Parietal lobe (tissue), 1 donor: ENCODE data around the gene OR4K2. TPM values are rescaled to one million over a fixed set of nuclear protein-coding genes. Genes with fewer than 3 reads are reported as not detected.

Experiments
- total RNA-seq: library from RNA; depleted of rRNA; stranded (reverse); fragments of >200 nt; gene quantifications from one replicate; pipeline ENCODE4 v1.2.3, GENCODE V29; 2014

Gene OR4K2, protein sequence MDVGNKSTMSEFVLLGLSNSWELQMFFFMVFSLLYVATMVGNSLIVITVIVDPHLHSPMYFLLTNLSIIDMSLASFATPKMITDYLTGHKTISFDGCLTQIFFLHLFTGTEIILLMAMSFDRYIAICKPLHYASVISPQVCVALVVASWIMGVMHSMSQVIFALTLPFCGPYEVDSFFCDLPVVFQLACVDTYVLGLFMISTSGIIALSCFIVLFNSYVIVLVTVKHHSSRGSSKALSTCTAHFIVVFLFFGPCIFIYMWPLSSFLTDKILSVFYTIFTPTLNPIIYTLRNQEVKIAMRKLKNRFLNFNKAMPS
- total RNA-seq, result not detected

DNA sequence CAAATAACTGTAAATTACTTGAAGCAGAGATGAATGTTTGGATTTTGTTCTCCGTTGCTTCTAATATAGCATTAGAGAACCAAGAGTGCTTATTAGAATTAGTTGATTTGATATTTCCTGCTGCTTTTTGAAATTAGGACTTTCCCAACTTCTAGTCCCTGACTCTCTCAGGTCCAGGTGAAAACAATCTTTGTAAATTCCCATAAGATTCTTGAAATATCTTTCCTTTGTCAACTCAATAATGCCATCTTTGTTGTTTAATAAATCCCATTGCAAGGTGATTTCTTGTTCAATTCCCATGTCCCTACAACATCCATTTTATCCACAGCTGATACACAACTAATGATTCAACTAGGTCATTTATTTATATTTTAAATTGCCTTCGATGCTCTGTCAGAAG is at the start of gene OR4K2:
OR4K2 (plus strand) TSS at position 301 of the 400 bp plus-strand sequence. CDS start 1,126 bp downstream, outside the sequence.

DNA sequence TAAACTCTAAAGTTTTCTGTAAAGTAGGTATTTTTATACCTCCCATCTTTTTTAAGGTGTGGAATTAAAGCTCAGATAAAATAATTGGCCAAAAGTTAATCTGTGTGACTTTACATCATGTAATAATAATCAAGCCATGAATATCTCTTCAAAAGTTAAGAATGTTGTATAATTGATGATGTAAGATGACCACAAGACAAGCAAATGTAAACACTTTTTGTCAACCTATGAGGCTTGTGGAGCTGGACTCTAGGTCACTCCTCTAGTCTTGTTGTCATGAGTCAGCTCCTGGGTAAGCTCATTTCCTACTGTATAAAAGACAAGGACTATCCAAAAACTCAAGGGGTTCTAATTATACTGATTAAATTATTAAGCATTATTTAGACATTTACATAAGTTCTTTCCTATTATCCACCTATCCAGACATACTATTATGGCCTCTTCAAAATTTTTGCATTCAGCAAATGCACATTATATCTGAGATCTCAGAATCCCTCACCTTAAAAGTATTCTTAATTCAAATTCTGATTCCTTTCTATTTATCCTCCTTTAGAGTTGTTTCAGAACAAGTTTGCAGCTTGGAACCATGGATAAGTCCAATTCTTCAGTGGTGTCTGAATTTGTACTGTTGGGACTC is 45.2 kb downstream of the OR4K2 start, which contains the start of gene OR4K5:
OR4K5 (plus strand) TSS at position 587 of the 637 bp plus-strand sequence; CDS start at position 587, 0 bp downstream.

DNA sequence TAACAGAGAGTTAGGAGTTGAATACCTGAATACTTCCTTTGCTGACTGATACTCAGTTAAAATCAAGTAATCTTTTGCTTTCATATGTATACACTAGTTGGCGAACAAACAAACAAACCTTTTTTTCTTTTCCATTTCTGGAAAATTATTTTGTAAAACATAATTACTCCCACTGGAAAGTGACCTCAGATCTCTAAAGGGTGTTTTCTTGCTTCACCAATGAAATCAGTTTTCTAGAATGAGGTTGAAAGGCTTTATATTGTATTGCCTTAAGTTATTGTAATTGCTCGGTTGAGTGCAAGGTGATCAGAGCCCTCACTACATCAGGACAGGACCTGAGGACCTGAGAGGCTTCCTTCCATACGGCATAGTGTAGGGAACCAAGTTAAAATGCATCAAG is 55.7 kb downstream of the OR4K2 start, which contains the start of gene OR4K1:
OR4K1 (plus strand) TSS at position 301 of the 400 bp plus-strand sequence. CDS start 4,750 bp downstream, outside the sequence.

Other genes with a start within 250 kb of the OR4K2 start
- gene OR11H2, start 161.3 kb upstream of the OR4K2 start, total RNA-seq, result not detected
- not detected for gene OR4Q3, start 131.6 kb upstream of the OR4K2 start, total RNA-seq
- not detected for gene OR4M1, start 101.6 kb upstream of the OR4K2 start, total RNA-seq
- not detected for gene OR4N2, start 71.4 kb upstream of the OR4K2 start, total RNA-seq
- gene OR4K5, start 45.5 kb downstream of the OR4K2 start, total RNA-seq, result not detected
- gene OR4K1, start 55.8 kb downstream of the OR4K2 start, total RNA-seq, result not detected
- not detected for gene OR4K15, start 100.4 kb downstream of the OR4K2 start, total RNA-seq
- gene OR4Q2, start 127.0 kb downstream of the OR4K2 start, total RNA-seq, result not detected
- gene OR4K14, start 144.2 kb downstream of the OR4K2 start, total RNA-seq, result not detected
- not detected for gene OR4K13, start 160.9 kb downstream of the OR4K2 start, total RNA-seq
- gene OR4L1, start 184.9 kb downstream of the OR4K2 start, total RNA-seq, result not detected
- gene OR4K17, start 235.6 kb downstream of the OR4K2 start, total RNA-seq, result not detected